HepG2 (cell line): ENCODE results near the gene IRF1. TPM values are rescaled to one million over a fixed set of nuclear protein-coding genes. Genes with fewer than 3 reads are reported as not detected.

Experiments
- ATF7 ChIP-seq, 2 experiments: fragments of 450-650 bp in 1 of 2; sonication (generic) in 1 of 2; formaldehyde crosslinking in 1 of 2; IDR thresholded peaks; 2 replicates each; pipeline versions ENCODE4 v1.4.0 to v1.6.1; 2016 to 2020; ENCODE audit warnings: antibody characterized with exemption in 1 of 2, mild to moderate bottlenecking in 1 of 2, missing genetic modification reagents in 1 of 2
- HOXA3 ChIP-seq: sonication (generic); formaldehyde crosslinking; IDR thresholded peaks from 2 replicates; pipeline ENCODE4 v1.5.0; 2020; ENCODE audit warnings: missing genetic modification reagents
- IRF1 ChIP-seq: sonication (generic); formaldehyde crosslinking; IDR thresholded peaks from 2 replicates; pipeline ENCODE4 v1.4.0; 2020; ENCODE audit warnings: low read depth, mild to moderate bottlenecking, missing genetic modification reagents
- KLF15 ChIP-seq: sonication (generic); formaldehyde crosslinking; IDR thresholded peaks from 2 replicates; pipeline ENCODE4 v1.8.1; 2023; ENCODE audit warnings: borderline replicate concordance, mild to moderate bottlenecking, inconsistent platforms, missing genetic modification reagents, mixed read lengths
- MED1 ChIP-seq: sonication (generic); formaldehyde crosslinking; IDR thresholded peaks from 2 replicates; pipeline ENCODE4 v1.4.0; 2020; ENCODE audit warnings: missing genetic modification reagents
- NKX3-1 ChIP-seq: sonication (generic); formaldehyde crosslinking; IDR thresholded peaks from 2 replicates; pipeline ENCODE4 v1.5.0; 2020; ENCODE audit warnings: missing genetic modification reagents
- POLR2AphosphoS2 ChIP-seq: IDR thresholded peaks from 2 replicates; pipeline ENCODE4 v1.6.1; 2011; ENCODE audit warnings: low read depth, low read length, improper control_type of control experiment
- PRDM4 ChIP-seq: sonication (generic); formaldehyde crosslinking; IDR thresholded peaks from 2 replicates; pipeline ENCODE4 v1.9.0; 2021; ENCODE audit warnings: missing genetic modification reagents, borderline replicate concordance
- RBM39 ChIP-seq: fragments of 200-400 bp; formaldehyde crosslinking; IDR thresholded peaks from one replicate; pipeline ENCODE4 v1.6.1; 2018; ENCODE audit warnings: antibody characterized with exemption, mild to moderate bottlenecking, low read depth, low read length; ENCODE audit not compliant: poor library complexity, severe bottlenecking
- SOX5 ChIP-seq: IDR thresholded peaks from 2 replicates; pipeline ENCODE4 v1.6.1; 2016; ENCODE audit warnings: borderline replicate concordance
- STAT5B ChIP-seq: sonication (generic); formaldehyde crosslinking; IDR thresholded peaks from 2 replicates; pipeline ENCODE4 v1.4.0; 2020; ENCODE audit warnings: missing genetic modification reagents
- ZBTB26 ChIP-seq: IDR thresholded peaks from 2 replicates; pipeline ENCODE4 v1.6.1; 2016; ENCODE audit warnings: missing compliant biosample characterization, missing genetic modification reagents, borderline replicate concordance
- ZBTB44 ChIP-seq: sonication (generic); formaldehyde crosslinking; IDR thresholded peaks from 2 replicates; pipeline ENCODE4 v1.4.0; 2020; ENCODE audit warnings: missing genetic modification reagents
- ZFX ChIP-seq: sonication (generic); formaldehyde crosslinking; IDR thresholded peaks from 2 replicates; pipeline ENCODE4 v1.4.0; 2020; ENCODE audit warnings: mild to moderate bottlenecking, low read depth, missing genetic modification reagents, moderate library complexity
- ZNF136 ChIP-seq: sonication (generic); formaldehyde crosslinking; IDR thresholded peaks from 2 replicates; pipeline ENCODE4 v1.8.1; 2022; ENCODE audit warnings: low read depth, mild to moderate bottlenecking, moderate library complexity, missing genetic modification reagents
- ZNF143 ChIP-seq: sonication (generic); formaldehyde crosslinking; IDR thresholded peaks from 2 replicates; pipeline ENCODE4 v1.4.0; 2020; ENCODE audit warnings: missing genetic modification reagents
- ZNF20 ChIP-seq: sonication (generic); formaldehyde crosslinking; IDR thresholded peaks from 2 replicates; pipeline ENCODE4 v1.4.0; 2020; ENCODE audit warnings: mild to moderate bottlenecking, moderate library complexity, missing genetic modification reagents
- ZNF383 ChIP-seq: sonication (generic); formaldehyde crosslinking; IDR thresholded peaks from 2 replicates; pipeline ENCODE4 v1.4.0; 2020; ENCODE audit warnings: missing genetic modification reagents, mild to moderate bottlenecking, borderline replicate concordance
- ZNF512 ChIP-seq: sonication (generic); formaldehyde crosslinking; IDR thresholded peaks from 2 replicates; pipeline ENCODE4 v1.4.0; 2020; ENCODE audit warnings: mild to moderate bottlenecking, missing genetic modification reagents
- ZSCAN30 ChIP-seq: sonication (generic); formaldehyde crosslinking; IDR thresholded peaks from 2 replicates; pipeline ENCODE4 v1.5.0; 2020; ENCODE audit warnings: mild to moderate bottlenecking, missing genetic modification reagents
- polyA plus RNA-seq, 8 experiments: library from polyadenylated mRNA; depleted of rRNA in 3 of 8; stranded (reverse) in 7 of 8; unstranded in 1 of 8; fragments of >200 nt; fragmentation: Illumina TruSeq in 4 of 8; extraction: Trizol in 4 of 8; gene quantifications; 2 replicates each; pipeline versions ENCODE4 v1.2.1 to v1.2.3, GENCODE V29; 2011 to 2016; ENCODE audit warnings: low read depth in 4 of 8, missing spikeins in 1 of 8, mixed read lengths in 1 of 8; ENCODE audit not compliant: insufficient read depth in 1 of 8
- total RNA-seq, 5 experiments: library from RNA; depleted of rRNA; stranded (reverse); fragments of >200 nt; fragmentation: Illumina TruSeq; extraction: Trizol; gene quantifications; 2 replicates each; pipeline ENCODE4 v1.2.3, GENCODE V29; 2016; ENCODE audit warnings: low read depth in 1 of 5

Gene IRF1
- total and polyA plus RNA-seq, 2 of the 13 experiments (the other 11 are each of a cell fraction or from before 2014, with no cell fraction given): 4.1 to 8.8 TPM

- TF ChIP-seq IRF1 (CRISPR knock-in tag) (no peak), PRDM4 (CRISPR knock-in tag) (no peak), ZBTB26 (CRISPR knock-in tag) (no peak), ZBTB44 (CRISPR knock-in tag) (no peak), KLF15 (CRISPR knock-in tag) (no peak), POLR2AphosphoS2 (no peak), MED1 (CRISPR knock-in tag) (peak; percentile 31), ZSCAN30 (CRISPR knock-in tag) (no peak), ZNF512 (CRISPR knock-in tag) (no peak), HOXA3 (peak; percentile 43; the same call in 1 of the 2 replicates), SOX5 (CRISPR knock-in tag) (peak; percentile 52; the same call in 1 of the 2 replicates), ZNF20 (CRISPR knock-in tag) (no peak), STAT5B (CRISPR knock-in tag) (no peak), RBM39 (no peak), ZNF143 (CRISPR knock-in tag) (0 out of 2 replicates have a peak, but pooled peaks have one; percentile 24), ATF7 (IDR thresholded peaks at IDR 0.05) (no peak), ATF7 (CRISPR knock-in tag; IDR thresholded peaks at IDR 0.05) (no peak), NKX3-1 (CRISPR knock-in tag) (no peak), ZNF136 (CRISPR knock-in tag) (no peak), ZNF383 (peak; percentile 54; the same call in 1 of the 2 replicates), ZFX (peak; percentile 80)
Observed at GRCh38 chr5:132501961-132502931, 11.7 kb upstream of the IRF1 start (continued).
